ENCODE data around the gene ZNF580.

Gene ZNF580

DNA sequence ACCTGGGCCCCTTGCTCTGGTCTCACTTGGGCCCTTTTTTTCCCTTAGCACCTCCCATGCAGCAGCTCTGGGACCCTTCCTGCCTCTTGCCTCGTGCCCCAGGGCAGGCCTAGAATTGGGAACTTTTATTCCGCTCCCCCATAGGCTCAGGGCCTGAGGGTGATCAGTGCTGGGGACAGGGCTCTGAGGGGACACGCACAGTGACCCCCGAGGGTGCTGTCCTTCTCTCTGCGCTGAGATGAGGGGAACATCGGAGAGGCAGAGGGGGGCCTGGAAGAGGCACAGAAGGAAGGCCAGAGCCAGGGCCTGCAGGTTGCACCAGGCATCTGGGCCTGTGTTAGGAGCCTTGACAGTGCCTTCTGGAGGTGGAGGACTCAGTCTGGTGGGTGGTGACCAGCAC lies 45.0 kb downstream of the ZNF580 start:
- no peak overlapping the region for H3K4me3 ChIP-seq (ENCODE audit: low read length)
- DNase-seq (ENCODE audit: low read depth) = no peak
- TF ChIP-seq, protein P1, sequence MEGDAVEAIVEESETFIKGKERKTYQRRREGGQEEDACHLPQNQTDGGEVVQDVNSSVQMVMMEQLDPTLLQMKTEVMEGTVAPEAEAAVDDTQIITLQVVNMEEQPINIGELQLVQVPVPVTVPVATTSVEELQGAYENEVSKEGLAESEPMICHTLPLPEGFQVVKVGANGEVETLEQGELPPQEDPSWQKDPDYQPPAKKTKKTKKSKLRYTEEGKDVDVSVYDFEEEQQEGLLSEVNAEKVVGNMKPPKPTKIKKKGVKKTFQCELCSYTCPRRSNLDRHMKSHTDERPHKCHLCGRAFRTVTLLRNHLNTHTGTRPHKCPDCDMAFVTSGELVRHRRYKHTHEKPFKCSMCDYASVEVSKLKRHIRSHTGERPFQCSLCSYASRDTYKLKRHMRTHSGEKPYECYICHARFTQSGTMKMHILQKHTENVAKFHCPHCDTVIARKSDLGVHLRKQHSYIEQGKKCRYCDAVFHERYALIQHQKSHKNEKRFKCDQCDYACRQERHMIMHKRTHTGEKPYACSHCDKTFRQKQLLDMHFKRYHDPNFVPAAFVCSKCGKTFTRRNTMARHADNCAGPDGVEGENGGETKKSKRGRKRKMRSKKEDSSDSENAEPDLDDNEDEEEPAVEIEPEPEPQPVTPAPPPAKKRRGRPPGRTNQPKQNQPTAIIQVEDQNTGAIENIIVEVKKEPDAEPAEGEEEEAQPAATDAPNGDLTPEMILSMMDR (conservative IDR thresholded peaks at IDR 0.05; ENCODE audit: low read length) = no peak

DNA sequence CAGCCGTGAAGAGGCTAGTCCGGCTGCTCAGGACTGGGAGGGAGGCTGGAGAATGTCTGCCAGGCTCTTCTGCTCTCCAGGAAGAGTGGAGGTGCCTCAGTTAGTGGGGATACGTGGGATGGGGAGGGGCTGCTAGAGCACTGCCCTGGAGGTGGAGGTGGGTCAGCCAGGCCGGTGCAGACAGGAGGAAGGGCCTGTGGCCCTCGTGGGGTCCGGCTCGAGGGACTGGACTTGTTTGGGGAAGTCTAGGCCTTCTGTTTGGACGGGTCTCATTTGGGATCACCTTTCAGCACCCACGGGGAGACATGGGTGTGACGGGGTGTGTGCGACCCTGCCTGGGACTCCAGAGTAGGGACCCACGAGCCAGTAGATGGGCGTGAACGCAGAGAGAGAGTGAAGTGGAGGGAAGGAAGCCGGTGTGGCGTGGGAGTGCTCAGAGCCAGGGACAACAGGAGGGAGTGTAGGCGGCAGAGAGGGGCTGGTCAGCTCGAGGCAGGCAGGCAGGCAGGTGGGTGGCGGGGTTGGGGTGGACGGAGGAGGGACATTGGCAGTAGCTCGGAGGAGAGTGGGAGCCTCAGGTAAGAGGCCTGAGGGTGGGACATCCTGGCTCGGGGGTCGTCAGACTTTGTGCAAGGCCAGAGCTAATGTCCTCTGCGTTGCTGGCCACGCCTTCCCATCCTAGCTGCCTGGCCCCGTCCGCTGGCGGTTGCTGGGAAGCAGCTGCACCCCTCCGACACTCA lies 45.7 kb downstream of the ZNF580 start:
- no peak overlapping the region for H3K4me3 ChIP-seq (ENCODE audit: low read length)
- TF ChIP-seq, protein P1 (conservative IDR thresholded peaks at IDR 0.05; ENCODE audit: low read length) = no peak
- DNase-seq (ENCODE audit: low read depth) = no peak

DNA sequence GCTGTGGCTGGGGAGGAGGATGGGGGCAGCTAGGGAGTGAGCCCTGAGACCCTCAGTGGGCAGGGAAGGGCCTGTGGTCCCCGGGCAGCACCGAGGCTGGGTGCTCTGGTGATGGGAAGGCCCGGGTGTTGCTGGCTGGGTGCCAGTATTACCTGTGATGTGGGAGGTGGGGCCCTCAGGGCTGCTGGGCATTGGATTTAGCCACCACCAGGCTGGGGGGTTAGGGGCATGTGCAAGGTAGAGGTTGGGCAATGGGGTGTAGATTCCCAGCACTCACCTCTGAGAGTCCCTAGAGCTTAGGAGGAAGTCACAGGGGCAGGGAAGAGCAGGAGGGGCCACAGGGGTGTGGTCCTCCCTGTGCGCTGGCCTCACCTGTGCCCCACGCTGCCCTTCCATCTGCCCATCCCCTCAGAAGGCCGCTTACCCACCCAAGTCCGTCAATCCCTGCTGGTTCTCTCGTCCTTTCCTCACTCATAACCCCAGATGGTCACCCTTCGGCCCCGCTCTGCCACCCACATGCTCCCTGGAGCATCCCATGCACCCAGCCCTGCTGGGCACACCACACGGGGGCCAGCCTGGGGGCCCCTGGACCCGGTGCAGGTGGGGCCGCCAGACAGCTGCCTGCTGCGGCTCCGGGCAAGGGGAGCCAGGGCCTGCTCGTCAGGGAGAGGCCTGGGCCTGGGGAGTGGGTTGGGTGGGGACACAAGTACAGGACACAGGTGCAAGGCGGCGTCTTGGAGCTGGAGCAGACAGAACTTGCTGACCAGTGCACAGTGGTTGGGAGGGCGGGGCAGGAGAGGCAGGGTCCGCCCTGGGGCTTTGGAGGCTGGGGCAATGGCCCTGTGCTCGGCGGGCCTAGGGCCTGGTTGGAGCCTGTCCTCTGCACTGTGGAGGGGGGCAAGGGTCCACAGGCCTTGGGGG lies 46.7 kb downstream of the ZNF580 start:
- H3K4me3 ChIP-seq (ENCODE audit: low read length) = no peak overlapping the region
- TF ChIP-seq, protein P1 (conservative IDR thresholded peaks at IDR 0.05; ENCODE audit: low read length) = no peak
- DNase-seq (ENCODE audit: low read depth) = no peak

DNA sequence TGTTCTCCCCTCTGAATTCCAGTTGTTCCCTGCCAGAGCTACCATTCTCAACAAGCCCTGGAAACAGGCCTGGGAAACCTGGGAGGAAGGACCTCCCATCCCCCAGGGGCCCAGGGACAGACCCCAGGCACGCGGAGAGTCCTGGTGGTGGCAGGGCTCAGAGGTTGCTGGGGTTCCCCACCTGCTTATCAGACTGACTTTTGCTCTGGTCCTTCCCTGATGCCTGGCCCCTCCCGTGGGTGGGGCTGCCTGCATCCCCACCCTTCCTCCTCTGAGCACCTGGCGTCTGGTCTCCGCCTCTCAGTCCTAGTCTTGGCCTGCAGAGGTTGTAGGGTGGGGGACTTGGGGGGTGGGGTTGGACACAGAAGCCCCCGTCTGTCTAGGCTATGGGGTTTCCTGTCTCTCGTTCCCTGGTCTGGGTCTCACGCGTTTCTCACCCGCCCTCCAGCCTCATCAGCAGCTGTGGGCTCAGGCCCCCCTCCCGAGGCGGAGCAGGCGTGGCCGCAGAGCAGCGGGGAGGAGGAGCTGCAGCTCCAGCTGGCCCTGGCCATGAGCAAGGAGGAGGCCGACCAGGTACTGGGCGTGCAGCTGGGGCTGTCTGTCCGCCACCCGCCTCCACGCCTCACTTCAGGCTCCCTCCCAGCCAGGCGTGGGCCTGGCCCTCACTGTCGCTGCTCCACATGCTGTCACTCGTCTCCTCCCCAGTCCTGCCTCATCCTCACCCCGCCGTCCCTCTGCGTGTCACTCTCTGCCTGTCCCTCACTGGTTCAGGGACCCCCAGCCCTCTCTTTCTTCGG lies 47.8 kb downstream of the ZNF580 start:
- H3K4me3 ChIP-seq (ENCODE audit: low read length) = no peak overlapping the region
- TF ChIP-seq, protein P1 (conservative IDR thresholded peaks at IDR 0.05; ENCODE audit: low read length) = no peak
- DNase-seq (ENCODE audit: low read depth) = no peak

DNA sequence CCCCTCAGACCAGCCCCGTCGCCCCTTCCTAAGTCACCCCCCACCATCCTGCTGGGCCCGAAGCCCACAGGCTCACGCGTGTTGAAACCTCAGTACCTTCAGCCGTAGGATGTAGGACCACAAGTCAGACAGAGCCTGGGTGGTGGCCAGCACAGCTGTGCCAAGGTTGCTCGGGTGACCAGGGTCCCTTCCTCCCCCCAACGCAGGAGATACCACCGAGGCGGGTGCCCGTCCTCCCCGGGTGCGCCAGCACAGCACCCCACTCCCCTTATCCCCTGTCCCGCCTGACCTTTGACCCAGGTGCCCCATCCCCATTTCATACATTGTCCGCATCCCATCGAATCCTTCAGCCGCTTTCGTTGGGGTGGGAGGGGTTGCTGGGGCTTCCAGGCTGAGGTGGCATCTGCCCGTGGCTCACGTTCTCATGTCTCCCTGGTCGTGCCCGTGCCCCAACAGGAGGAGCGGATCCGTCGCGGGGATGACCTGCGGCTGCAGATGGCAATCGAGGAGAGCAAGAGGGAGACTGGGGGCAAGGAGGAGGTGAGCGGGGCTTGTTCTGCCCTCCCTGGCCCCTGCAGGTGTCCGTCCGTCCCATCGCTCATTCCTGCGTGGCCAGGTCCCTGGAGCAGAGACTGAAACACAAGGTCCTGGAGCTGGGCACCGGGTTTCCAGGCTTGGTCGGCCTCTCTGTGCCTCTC lies 48.8 kb downstream of the ZNF580 start:
- H3K4me3 ChIP-seq (ENCODE audit: low read length) = no peak overlapping the region
- DNase-seq (ENCODE audit: low read depth) = no peak
- TF ChIP-seq, protein P1 (conservative IDR thresholded peaks at IDR 0.05; ENCODE audit: low read length) = no peak

DNA sequence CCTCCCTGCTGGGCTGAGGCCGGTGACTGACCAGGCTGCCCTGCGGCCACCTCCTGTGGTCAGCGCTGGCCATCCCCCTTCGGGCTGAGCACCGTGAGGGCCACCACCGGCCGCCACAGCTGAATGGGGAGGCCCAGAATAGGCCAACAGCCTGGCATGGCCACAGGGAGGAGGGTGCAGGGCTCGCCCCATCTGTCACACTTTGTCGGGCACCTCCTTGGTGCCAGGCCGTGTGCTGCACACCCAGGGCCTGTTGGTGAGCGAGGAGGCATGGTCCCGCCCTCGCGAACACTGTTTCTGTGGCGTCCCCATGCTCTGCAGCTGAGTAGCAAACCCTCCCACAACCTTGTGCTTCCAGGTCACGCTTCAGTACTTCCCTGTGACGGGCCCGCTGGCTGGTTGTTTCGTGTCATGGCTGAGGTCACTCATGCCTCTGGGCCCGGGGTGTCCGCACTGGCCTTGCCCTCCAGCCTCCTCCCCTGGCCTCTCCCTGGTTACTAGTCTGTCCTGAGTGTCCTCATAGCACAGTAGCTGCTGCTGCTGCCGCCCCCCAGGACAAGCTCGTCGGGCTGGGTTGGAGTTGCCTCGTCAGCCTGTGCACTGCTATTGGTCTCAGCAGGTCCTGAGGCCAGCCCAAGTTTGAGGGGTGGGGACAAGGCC lies 49.4 kb downstream of the ZNF580 start:
- TF ChIP-seq, protein P1 (conservative IDR thresholded peaks at IDR 0.05; ENCODE audit: low read length) = no peak
- DNase-seq (ENCODE audit: low read depth) = no peak
- no peak overlapping the region for H3K4me3 ChIP-seq (ENCODE audit: low read length)

All from AG10803 (cell line).